ENCODE measurements around the gene ADGRG4.
"Not testable (repeated sequence)": the region's sequence is repeated elsewhere in the genome, so short reads cannot be mapped to it uniquely, and the experiment has no call there.

The ADGRG4 gene

DNA sequence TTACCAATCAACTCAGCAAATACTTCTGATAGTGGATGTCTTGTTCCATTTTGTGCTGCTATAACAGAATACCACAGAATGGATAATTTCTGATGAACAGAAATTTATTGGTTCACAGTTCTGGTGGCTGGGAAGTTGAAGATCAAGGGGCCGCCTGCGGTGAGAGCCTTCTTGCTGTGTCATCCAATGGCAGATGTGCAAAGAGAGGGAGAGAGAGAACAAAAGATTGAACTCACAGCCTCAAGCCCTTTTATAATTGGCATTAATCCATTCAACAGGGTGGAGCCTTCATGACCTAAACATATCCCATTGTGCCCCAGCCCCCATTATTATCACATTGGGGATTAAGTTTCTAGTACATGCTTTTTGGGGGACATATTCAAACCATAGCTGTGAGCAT is 86.1 kb downstream of the ADGRG4 start:
- DNase-seq (ENCODE audit: low read depth), result no peak

DNA sequence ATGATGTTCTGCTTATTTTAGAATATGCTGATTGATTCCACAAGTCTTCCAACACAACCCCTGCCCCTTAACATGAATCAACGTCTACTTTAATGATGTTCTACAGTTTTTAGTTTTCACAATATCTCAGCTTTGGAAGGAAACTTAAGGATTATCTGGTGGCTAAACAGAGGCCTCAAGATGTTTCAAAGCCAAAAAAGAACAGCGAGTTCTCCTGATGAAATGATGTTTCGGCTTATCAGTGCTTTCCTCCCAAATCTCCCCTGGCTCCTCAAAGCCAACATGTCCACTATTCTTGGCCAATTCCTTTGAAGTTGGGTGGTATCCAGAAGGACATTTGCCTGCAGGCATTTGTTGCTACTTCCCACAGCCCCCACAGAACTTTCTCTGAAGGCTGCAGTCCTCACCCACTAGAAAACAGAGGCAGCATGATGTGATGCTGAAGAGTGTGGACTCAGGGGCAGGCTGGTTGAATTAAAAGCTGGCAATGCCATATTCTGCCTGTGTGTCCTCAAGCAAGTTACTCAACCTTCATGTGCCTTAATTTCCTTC is 87.3 kb downstream of the ADGRG4 start:
- no peak for DNase-seq (ENCODE audit: low read depth)

DNA sequence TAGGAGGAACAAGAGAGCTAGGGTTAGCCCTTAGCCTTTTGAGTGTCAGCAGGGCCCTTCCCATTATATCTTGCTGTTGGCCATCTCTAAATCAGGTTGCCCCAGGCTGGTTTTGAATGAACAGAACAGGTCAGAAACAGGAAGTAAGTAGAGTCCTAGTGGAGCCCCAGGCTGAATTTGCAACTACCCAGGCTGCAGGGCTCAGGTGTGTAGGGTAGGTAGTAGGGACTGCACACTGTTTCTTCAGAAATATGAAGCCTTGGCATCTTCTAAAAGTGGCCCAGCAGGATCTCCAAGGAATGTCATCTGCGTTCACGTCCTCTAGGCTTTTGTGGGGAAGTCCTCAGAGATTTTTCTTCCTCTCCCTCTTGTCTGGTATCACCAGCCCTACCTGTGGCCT is 90.2 kb downstream of the ADGRG4 start:
- DNase-seq (ENCODE audit: low read depth), result no peak

DNA sequence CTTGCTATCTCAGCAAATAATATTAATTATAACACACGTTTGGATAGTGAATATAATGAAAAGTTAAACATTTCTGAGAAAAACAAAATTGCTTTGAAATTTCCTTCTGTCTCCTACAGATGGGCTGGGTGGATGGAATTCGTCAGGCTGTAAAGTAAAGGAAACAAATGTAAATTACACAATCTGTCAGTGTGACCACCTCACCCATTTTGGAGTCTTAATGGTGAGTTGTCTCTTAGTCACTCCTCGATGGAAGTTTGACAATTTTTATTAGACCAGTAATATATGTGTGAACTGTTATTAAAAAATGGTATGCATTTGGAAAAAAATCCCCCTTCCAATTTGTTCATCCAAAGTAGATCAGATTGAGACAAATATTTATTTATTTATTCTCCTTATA is 94.5 kb downstream of the ADGRG4 start:
- no peak for DNase-seq (ENCODE audit: low read depth)

DNA sequence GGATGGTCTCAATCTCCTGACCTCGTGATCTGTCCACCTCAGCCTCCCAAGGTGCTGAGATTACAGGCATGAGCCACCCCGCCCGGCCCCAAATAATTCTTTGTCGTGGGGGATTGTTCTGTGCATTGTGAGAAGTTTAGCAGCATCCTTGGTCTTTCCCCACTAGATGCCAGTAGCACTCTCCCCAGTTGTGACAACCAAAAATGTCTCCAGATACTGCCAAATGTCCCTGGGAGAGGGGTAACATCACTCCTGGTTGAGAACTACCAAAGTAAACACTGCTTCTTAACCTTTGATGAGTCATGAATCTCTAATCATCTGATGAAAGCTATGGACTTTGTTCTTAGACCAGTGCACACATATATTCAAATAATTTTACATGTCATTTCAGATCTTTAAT is 96.2 kb downstream of the ADGRG4 start:
- no peak for DNase-seq (ENCODE audit: low read depth)

DNA sequence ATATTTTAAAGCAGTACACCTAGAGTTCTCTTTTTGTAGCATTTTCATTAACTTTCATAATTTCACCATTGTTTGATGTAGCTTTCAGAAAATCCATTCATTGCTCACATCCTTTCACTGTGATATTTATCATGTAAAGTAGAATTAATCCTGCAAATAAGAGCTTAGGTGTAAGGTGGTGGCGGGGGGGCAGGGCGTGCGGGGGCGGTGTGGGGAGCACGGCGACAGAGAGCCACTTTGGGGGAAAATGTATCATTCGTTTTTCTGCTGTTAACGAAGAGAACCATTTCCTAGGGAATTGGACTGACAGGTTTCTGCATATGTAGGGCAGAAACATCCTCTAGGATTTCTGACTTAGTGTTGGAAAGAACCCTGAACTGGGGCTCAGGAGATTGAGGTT is 104.4 kb downstream of the ADGRG4 start:
- DNase-seq (ENCODE audit: low read depth), result no peak

DNA sequence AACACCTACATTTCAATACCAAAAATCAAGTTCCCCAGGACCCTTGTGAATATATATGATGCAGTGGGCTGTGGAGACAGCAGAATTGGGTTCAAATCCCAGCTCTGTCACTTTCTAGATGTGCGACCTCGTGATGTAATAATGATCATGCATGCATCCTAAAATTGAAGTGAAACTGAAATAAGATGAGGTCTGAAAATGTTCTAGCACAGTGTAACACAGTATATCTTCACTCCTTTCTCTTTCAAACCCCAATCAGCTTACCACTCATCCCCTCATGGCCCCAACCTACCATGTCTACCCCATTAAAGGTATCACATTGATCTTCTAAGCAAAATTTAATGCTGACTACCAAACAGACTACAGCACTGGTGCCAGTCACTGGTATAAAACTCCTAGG is 117.0 kb downstream of the ADGRG4 start:
- no peak for DNase-seq (ENCODE audit: low read depth)

DNA sequence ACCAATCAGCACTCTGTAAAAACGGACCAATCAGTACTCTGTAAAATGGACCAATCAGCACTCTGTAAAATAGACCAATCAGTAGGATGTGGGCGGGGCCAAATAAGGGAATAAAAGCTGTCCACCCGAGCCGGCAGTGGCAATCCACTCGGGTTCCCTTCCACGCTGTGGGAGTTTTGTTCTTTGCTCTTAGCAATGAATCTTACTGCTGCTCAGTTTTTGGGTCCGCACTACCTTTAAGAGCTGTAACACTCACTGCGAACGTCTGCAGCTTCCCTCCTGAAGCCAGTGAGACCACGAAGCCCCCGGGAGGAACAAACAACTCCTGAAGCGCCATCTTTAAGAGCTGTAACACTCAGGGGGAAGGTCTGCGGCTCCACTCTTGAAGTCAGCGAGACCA is 120.6 kb downstream of the ADGRG4 start:
- DNase-seq (ENCODE audit: low read depth), result no peak

DNA sequence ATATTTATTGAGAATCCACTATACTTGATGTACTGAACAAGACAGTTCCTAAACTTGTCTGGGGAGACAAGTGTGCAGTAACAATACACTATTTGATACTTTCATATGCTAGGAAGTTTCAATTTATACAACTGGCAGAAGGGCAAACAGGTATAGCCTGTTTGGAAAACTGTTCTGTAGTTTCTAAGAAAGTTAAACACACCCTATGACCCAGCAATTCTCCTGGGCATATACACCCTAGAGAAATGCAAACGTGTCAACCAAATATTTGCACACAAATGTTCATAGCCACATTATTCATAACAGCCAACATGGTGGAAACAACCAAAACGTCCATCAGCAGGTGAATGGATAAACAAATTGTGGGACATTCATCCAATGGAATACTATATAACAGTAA is 123.0 kb downstream of the ADGRG4 start:
- no peak for DNase-seq (ENCODE audit: low read depth)

DNA sequence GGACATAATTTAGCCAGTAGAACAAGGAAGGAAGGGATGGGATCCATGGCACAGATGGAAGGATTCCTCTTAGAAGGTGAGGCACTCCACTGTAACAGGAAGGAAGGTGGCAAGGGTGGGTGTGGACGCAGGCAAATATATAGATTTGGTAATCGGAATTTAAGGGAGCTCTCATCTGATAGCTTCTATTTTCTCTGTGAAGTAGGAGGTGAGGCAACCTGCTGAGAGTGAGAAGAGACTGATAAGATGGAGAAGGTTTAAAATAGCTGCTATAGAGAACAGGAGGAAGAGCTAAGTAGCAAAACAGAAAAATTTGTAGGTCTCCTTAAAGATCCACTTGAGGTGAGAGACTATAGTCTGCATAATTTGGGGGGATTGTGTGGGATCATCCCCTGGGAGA is 125.2 kb downstream of the ADGRG4 start:
- DNase-seq (ENCODE audit: low read depth), result no peak

DNA sequence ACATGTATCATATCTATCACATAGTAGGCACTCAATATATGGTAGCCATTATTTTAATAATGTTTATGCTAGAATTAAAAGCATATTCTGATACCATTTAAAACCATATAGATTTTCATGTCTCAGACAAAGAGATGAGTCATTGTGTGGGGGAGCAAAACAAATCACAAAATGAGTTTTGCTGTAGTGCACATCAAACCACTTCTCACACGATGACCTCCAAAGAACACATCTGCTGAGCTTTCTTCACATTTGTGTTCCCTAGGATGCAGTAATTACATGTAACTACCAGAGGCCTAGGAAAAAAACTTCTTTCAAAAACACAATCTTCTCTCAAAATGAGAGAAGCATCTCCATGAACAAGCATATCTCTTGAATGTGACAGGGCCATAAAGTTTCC is 130.9 kb downstream of the ADGRG4 start:
- no peak for DNase-seq (ENCODE audit: low read depth)

DNA sequence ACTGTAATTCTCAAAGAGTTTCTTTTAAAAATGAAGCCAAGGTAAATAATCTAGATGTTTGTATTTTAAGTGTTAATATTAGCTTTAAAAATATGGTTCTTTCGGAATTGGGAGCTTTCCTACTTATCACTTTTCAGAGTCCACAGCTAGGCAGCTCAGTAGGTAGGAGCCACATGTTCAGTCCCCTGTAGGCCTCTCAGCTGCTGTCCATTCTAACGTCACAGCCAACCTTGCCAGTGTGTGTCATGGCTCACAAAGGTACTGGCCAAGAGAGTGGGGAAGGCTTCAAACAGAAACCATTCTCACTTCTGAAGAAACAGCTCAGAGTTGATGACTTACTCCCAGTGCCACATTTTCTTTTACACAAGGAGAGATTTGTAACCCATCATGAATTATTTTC is 137.0 kb downstream of the ADGRG4 start:
- no peak for DNase-seq (ENCODE audit: low read depth)

DNA sequence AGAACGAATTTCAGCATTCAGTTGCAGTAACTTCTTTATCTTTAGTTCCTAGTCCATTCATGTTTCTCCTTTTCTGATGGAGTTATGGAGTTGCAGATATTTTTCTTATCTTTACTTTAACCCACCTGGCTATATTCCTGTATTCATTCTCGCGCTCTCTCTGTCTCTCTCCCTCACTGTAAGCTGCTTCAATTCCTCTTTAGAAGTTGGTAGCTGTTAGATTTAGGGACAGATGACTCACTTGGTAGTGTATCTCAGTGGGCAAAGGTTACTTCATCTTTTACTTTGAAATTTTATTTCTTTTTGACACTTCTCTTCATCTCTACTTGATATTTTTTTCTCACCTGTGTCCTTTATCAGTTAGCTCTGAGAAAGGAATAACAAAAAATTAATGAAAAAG is 137.4 kb downstream of the ADGRG4 start:
- DNase-seq (ENCODE audit: low read depth), result no peak

DNA sequence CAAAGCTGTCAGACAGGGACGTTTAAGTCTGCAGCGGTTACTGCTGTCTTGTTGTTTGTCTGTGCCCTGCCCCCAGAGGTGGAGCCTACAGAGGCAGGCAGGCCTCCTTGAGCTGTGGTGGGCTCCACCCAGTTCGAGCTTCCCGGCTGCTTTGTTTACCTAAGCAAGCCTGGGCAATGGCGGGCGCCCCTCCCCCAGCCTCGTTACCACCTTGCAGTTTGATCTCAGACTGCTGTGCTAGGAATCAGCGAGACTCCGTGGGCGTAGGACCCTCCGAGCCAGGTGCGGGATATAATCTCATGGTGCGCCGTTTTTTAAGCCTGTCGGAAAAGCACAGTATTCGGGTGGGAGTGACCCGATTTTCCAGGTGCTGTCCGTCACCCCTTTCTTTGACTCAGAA is 144.9 kb downstream of the ADGRG4 start:
- DNase-seq (ENCODE audit: low read depth), result not testable (repeated sequence)

DNA sequence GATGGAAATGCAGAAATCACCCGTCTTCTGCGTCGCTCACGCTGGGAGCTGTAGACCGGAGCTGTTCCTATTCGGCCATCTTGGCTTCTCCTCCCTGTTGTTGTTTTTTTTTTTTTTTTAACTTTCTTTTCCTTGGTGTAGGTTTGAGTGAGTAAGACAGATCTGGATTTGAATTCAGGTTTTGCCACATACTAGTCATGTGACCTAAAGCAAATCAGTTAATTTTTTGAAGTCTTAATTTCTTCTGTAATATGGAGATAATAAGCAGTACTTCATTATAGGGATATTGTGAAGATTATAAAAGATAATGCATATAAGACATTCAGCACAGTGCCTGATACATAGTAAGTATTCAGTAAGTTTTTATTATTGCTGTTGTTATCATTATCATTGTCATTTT is 145.4 kb downstream of the ADGRG4 start:
- DNase-seq (ENCODE audit: low read depth), result no peak

DNA sequence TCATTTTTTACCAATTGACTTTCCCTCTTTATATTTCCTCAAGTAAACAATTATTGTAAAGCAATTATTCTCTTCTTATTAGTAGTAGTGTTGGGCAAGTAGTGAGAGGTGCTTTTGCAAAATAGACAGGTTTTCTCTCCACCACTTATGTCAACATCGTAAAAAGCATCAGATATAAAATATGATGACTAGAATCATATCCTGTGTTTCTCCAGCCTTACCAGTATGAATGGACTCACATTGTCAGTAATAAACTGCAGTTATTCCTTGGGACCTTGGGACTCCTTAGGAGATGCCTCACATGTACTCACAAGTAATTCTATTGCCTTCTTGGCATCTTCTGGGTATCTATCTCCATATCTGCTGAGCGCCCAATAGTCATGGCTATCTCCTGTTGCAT is 146.5 kb downstream of the ADGRG4 start:
- DNase-seq (ENCODE audit: low read depth), result no peak

DNA sequence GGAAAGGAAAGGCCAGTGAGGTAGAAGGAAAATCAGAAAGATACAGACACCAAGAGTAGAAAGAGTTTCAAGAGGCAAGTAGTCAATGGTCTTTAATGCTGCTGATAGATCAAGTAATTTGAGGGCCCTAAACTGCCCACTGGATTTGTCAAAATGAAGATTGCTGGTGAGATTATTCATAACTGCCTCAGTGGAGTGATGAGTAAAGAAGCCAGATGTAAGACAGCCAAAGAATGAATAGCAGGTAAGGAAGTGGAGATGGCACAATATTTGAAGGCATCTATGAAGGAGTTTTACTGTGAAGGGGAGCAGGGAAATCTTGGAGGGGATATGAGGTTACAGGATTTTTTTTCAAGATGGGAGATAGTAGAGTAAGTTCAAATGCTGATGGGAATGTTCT is 147.2 kb downstream of the ADGRG4 start:
- DNase-seq (ENCODE audit: low read depth), result no peak

DNA sequence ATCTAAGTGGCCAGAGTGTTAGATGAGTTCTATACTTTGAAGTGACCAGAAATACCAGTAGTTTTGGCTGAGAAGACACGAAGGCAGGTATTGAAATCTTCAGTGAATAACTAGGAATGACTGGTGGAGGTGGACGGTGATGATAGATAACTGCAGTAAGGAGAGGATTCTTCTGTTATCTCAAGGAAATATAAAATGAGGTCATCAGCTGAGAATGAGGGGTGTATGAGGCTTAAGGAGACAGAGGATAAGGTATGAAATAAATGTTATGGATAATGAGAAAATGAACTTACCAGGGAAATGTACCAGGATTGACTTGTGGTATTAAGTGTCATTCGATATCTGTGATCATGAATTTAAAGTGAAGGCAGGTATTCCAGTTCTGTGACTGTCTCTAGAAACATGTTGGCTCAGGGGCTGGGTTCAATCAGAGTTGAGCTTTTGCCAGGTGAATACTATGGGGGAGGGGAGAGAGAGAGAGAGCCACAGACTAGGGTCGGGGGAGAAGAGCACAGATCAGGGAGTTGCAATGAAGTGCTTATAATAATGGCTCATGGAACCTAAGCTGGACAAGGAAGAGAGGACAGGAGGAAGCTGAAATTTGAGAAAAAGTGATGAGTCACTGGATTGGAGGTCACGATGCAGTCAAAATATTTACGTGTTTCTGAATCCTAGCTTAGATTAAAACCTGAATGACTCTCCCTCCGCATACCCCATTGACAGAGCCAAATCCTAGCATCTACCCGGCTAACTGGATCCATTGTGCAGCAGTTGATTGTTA is 149.5 kb downstream of the ADGRG4 start:
- DNase-seq (ENCODE audit: low read depth), result no peak

DNA sequence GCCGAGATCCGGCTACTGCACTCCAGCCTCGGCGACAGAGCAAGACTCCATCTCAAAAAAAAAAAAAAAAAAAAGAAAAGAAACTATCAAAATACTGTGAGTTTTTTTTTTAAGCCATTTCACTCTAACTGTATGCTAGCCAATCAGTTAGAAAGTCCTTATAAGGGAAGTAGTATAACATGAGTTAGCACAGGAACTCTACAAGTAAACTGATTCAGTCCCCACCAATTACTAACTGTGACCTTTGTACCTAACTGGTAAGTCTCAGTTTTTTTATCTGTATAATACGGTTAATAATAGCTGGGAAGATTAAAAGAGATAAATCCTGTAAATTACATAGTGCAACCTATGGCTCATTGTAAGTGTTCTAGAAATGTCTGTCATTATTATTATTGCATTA is 151.9 kb downstream of the ADGRG4 start:
- DNase-seq (ENCODE audit: low read depth), result no peak

DNA sequence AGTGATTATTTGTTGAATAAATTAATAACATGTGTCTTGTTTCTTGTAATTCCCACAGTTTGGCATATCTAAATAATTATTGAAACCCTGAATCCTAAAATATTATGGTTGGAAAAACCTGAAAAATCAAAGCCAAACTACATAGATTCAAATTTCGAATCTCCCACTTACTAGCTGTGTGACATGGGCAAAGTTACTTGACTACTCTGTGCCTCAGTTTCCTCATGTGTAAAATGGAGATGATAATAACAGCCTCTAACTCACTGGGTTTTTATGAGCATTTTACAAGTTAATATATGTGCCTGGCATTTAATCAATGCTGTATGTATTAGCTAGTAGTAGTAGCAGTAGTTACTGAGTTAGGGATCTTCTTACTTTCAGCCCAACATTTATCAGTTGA is 152.4 kb downstream of the ADGRG4 start:
- DNase-seq (ENCODE audit: low read depth), result no peak

DNA sequence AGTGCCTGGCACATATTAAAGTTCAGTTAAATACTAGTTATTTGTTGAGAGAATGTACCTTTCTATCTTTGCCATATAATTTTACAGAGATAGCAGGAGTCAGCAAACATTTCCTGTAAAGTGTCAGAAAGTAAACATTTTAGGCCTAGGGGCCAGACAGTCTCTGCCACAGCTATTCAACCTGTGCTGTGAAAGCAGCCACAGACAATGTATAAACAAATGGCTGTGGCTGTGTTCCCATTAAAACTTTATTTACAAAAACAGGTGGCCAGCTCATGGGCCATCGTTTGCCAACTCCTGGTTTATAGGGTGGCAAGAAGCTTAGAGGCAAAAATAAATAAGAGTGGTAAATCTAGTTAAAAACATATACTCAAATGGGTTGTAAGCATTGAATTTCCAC is 153.0 kb downstream of the ADGRG4 start:
- no peak for DNase-seq (ENCODE audit: low read depth)

DNA sequence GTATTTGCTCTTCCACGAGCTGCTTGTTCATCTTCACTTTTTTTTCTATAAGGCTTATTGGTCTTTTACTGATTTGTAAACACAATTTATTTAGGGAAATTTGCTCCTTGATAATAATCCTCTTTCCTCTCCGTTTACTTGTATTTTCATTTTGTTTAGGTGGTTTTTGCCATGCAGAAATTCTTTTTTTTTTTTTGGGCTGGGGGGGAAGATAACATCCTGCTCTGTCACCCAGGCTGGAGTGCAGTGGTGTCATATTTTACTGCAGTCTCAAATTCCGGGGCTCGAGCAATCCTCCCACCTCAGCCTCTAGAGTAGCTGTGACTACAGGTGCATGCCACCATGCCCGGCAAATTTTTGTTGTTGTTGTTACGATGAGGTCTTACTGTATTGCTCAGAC is 155.4 kb downstream of the ADGRG4 start:
- no peak for DNase-seq (ENCODE audit: low read depth)

DNA sequence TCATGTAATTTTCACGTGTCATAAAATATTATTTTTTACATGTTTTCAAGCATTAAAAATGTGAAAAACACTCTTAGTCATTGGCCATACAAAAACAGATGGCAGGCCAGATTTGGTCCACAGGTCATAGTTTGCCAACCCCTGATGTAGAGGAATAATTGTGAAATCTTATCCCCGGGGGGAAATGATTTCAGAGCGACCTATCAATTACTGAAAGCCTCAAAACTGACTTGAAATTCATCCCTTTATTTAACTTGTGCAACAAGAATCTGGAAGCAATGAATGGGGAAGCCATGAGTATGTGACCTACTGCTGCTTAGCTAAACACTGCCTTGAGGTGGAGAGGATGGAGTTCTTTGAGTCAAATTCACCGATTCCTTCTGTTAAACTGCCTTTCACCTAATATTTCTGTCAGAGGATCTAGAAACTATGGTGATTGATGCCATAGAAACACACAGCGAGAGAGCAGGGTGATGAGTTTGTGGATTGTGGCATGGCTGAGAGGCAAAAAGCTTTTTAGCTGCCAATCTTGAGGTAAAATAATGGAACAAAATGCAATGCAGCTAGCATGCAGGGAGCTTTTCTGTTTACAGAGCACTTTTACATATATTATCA is 156.6 kb downstream of the ADGRG4 start:
- no peak for DNase-seq (ENCODE audit: low read depth)

DNA sequence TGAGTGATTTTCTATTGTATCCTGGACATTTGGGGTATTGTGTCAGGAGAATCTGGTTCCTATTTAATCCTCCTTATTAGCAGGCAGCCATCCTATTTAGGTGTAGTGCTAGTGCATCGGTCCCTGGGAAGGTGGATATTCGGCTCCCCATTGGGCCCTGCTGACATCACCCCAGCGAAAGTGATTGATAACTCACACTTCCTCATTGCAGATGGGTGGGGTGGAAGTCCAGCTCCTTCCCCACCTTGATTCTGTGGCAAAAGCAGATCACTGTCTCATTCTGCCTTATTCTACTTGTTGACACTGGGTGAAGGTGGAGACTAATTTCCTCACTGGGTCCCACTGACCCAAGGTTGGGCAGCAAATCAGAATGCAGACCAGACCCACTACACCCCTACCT is 163.8 kb downstream of the ADGRG4 start:
- DNase-seq (ENCODE audit: low read depth), result no peak
